ENCODE results near the gene PRDM16. TPM values are rescaled to one million over a fixed set of nuclear protein-coding genes. Genes with fewer than 3 reads are reported as not detected.

Gene PRDM16
- total RNA-seq, 2 experiments from 2014 or later, result not detected

- TF ChIP-seq CTCF (conservative IDR thresholded peaks at IDR 0.05; ENCODE audit: low read length), result no peak
- TF ChIP-seq EZH2phosphoT487 (IDR thresholded peaks at IDR 0.05; ENCODE audit: borderline replicate concordance, low read depth, low read length), result no peak
- BruUV-seq (replicated peaks), result no TSS peak
These were observed 3.6 kb upstream of the PRDM16 start for GRCh38 chr1:3065396-3065795.

GRCh38 chr1:3065797-3066196 lies 3.2 kb upstream of the PRDM16 start:
- Histone ChIP-seq H3K27ac (ENCODE audit: low read depth, low read length, poor library complexity, severe bottlenecking) (no peak overlapping the region), H3K36me3 (ENCODE audit: insufficient read depth, low read length) (no peaks in the 10 kb centered on the region), H2AFZ (ENCODE audit: low read length) (no peak overlapping the region), H3K4me1 (ENCODE audit: insufficient read depth, low read length, poor library complexity, severe bottlenecking) (no peaks in the 10 kb centered on the region), H3K79me2 (ENCODE audit: insufficient read depth, low read depth, low read length) (no peaks in the 10 kb centered on the region), H3K4me3 (ENCODE audit: low read depth, low read length, poor library complexity, severe bottlenecking) (no peak overlapping the region), H4K20me1 (ENCODE audit: insufficient read depth, low read length) (no peaks in the 10 kb centered on the region), H3K4me2 (ENCODE audit: low read length) (no peak overlapping the region), H3K9me2 (ENCODE audit: insufficient read depth, low read length) (no peaks in the 10 kb centered on the region), H3K9me3 (ENCODE audit: low read length) (no peaks in the 10 kb centered on the region)
- intact Hi-C loops (cut with micrococcal nuclease; ENCODE audit: unreplicated experiment), result no loop called here
- no peak for TF ChIP-seq EZH2phosphoT487 (IDR thresholded peaks at IDR 0.05; ENCODE audit: borderline replicate concordance, low read depth, low read length)
- TF ChIP-seq CTCF (conservative IDR thresholded peaks at IDR 0.05; ENCODE audit: low read length), result no peak
- no TSS peak for BruUV-seq (replicated peaks)
- ChIA-PET CTCF (ENCODE audit: unreplicated experiment) (no interaction called here), POLR2A (no interaction called here)
- DNase-seq (ENCODE audit: low spot score), result no peak

More at GRCh38 chr1:3065396-3065795, 3.6 kb upstream of the PRDM16 start:
- Histone ChIP-seq H3K79me2 (ENCODE audit: insufficient read depth, low read depth, low read length) (no peaks in the 10 kb centered on the region), H2AFZ (ENCODE audit: low read length) (no peak overlapping the region), H3K36me3 (ENCODE audit: insufficient read depth, low read length) (no peaks in the 10 kb centered on the region), H3K9me3 (ENCODE audit: low read length) (no peaks in the 10 kb centered on the region), H3K4me3 (ENCODE audit: low read depth, low read length, poor library complexity, severe bottlenecking) (no peak overlapping the region), H3K9me2 (ENCODE audit: insufficient read depth, low read length) (no peaks in the 10 kb centered on the region), H3K27ac (ENCODE audit: low read depth, low read length, poor library complexity, severe bottlenecking) (no peak overlapping the region), H4K20me1 (ENCODE audit: insufficient read depth, low read length) (no peaks in the 10 kb centered on the region), H3K4me2 (ENCODE audit: low read length) (no peak overlapping the region), H3K4me1 (ENCODE audit: insufficient read depth, low read length, poor library complexity, severe bottlenecking) (no peaks in the 10 kb centered on the region)
- intact Hi-C loops (cut with micrococcal nuclease; ENCODE audit: unreplicated experiment), result no loop called here
- CTCF ChIA-PET (ENCODE audit: unreplicated experiment), result no interaction called here
- DNase-seq (ENCODE audit: low spot score), result no peak
- POLR2A ChIA-PET, result no interaction called here

- no peak for TF ChIP-seq CTCF (conservative IDR thresholded peaks at IDR 0.05; ENCODE audit: low read length)
- Histone ChIP-seq H4K20me1 (ENCODE audit: insufficient read depth, low read length) (no peaks in the 10 kb centered on the region), H3K79me2 (ENCODE audit: insufficient read depth, low read depth, low read length) (no peaks in the 10 kb centered on the region), H3K4me3 (ENCODE audit: low read depth, low read length, poor library complexity, severe bottlenecking) (no peak overlapping the region), H3K4me2 (ENCODE audit: low read length) (no peak overlapping the region), H3K9me3 (ENCODE audit: low read length) (no peaks in the 10 kb centered on the region), H3K9me2 (ENCODE audit: insufficient read depth, low read length) (no peaks in the 10 kb centered on the region), H2AFZ (ENCODE audit: low read length) (no peak overlapping the region), H3K4me1 (ENCODE audit: insufficient read depth, low read length, poor library complexity, severe bottlenecking) (no peaks in the 10 kb centered on the region), H3K36me3 (ENCODE audit: insufficient read depth, low read length) (no peaks in the 10 kb centered on the region), H3K27ac (ENCODE audit: low read depth, low read length, poor library complexity, severe bottlenecking) (no peak overlapping the region)
- BruUV-seq (replicated peaks), result no TSS peak
- intact Hi-C loops (cut with micrococcal nuclease; ENCODE audit: unreplicated experiment), result no loop called here
- POLR2A ChIA-PET, result no interaction called here
- no peak for DNase-seq (ENCODE audit: low spot score)
- CTCF ChIA-PET (ENCODE audit: unreplicated experiment), result no interaction called here
These were observed 2.7 kb upstream of the PRDM16 start for GRCh38 chr1:3066250-3066711.
